NCI-H2171 (cell line): ENCODE results near the gene SH3BP1.
A peak's percentile ranks its signal among the peaks of the same experiment; 100 is the strongest.
"Not testable (repeated sequence)": the region's sequence is repeated elsewhere in the genome, so short reads cannot be mapped to it uniquely, and the experiment has no call there.

Source experiments
- DNase-seq: peaks from one replicate; lab custom pipeline; 2025; lab: John Stamatoyannopoulos, UW

SH3BP1 gene

GRCh38 chr22:37633625-37634416 lies 5.6 kb upstream of the SH3BP1 start:
- peak; percentile 33 for DNase-seq

DNA sequence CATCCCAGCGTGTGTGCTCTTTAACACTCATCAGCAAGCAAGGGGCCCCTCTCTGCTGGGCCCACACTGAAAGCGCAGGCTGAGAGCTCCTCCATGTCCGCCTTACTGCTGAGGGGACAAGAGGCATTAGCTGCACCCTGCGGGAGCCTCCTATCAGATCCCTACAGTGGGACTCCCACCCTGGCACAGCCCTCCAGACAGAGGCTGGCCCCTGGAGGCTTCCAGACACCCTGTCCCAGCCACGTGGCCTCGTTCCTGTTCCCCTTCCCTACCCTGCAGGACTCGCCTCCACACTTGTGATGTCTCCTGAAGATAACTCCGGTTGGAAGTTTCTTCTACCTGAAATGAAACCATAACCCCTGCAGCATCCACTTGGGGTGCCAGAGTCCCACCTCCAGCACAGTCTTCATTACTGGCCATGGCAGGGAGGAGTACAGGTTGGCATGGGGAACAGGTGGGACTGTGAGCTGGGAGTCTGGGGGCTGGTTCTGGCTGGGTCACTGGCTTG lies 5.0 kb upstream of the SH3BP1 start:
- no peak for DNase-seq

DNA sequence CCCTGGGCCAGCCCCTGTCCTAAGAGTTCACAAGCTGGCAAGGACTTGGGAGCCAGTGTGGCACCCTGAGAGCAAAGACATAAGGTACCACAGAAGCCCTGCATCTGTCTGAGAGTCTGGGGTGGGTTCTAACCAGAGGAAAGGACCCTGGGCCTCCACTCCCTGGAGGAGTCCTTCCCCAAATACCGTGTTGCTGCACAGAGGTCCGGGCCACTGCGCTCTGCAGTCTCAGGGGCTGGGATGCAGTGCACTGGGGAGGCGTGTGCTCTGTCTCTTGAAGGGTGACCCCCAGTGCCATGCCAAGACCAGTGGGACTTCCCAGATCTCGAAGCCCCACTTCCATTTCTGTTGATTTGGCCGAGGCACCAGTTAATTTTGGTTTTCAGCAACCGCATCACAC lies 4.3 kb upstream of the SH3BP1 start:
- no peak for DNase-seq

DNA sequence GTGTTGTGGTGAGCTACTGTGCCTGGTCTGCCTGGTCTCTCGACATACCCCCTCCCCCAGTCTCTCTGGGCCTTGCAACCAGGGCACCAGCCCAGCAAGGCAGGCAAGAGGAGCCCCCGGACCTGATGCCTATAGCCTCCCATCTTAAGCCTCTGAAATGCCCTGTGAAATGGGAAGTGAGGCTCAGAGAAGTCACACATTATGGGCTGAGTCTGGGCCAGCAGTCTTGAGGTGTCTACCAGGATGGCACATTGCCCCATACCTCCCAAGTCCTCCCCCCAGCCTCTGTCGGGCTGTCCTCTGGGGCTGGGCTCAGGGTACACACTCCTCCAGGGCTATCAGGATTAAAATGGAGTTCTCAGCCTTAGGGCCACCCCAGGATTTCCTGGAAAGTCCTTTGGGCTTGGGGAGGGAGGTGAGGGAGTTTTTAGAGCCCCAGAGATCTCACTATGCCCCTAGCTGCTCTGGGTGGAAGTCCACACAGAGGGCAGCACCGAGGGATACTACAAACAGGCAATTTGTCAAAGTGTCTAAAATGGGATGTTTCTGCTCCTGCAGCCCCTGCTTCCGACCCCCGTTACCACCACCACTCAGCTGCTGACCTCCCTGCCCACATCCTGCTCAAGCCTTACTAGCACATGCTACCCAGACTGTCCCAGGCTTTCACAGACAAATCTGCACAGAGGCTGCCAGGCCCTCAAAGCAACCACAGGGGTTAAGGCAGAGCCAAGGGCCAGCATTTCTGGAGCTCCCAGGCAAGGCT lies 3.1 kb upstream of the SH3BP1 start:
- DNase-seq: no peak

GRCh38 chr22:37636949-37637273 lies 2.6 kb upstream of the SH3BP1 start:
- no peak for DNase-seq

DNA sequence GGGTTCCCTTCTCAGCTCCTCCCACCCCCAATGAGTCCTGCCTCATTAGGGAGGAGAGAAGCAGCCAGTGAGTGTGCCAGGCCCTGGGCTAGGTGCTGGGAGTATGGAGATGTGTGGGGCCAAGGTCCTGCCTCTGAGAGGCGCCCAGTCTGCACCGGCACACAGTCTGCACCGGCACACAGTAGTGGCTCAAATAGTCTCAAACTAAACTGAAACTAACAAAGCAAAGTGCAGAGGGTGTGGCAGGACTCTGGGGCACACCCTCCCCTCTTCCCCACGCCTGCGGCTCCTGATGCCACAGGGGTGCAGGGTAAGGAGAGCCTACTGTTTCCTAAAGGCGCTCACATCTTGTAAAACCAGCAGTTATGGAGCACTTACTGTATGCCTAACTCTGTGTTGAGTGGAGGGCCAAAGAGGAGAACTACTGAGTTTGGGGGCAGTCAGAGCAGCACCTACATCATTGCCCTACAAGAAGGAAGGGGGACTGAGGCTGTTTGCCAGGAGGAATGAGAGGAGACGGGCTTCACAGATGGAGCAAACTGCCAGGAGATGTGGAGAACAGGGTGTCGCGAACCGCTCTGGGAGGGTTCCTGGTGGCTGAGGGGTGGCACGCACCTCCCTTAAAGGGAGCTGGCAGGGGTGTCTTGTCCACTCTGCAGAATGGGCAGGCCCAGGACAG lies 939 bp upstream of the SH3BP1 start:
- no peak for DNase-seq

DNA sequence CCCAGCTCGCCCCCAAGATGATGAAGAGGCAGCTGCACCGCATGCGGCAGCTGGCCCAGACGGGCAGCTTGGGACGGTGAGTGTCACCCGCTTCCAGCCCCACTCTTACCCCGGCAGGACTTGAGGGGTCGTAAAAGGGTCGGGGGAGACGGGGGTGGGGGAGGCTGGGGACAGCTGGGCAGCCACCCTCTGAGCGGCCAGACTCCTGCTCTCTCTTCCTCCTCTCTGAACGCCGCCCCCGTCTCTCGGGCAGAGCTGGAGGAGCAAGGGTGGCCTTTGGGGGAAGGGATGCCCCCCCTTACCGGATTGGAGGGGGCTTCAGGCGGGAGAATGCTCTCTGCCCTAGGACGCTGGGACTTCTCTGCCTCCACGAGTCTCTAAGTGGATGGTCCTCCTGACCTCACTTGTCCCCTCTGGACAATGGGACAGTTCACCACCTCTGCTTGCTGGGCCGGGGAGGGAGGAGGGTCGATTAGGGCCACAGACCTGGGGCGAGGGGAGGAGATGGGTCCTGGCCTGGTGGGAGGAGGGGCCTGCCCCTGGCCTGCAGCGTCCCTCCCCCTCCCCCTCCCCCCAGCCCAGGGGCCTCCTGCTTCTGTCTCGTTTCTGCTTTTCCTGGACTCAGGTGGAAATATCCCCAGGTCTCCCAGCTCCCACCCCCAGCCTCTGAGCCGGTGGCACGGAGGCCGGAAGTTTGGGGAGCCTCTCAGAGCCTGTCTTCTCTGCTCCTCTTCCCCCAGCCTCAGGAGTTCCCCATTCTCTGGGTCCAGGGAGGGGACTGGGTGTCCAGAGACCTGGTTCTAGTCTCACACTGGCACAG lies 512 bp downstream of the SH3BP1 start:
- DNase-seq: no peak

GRCh38 chr22:37640591-37641560 lies 1.4 kb downstream of the SH3BP1 start:
- DNase-seq: peak; percentile 69

- no peak for DNase-seq
Observed at GRCh38 chr22:37641561-37641949, 2.1 kb downstream of the SH3BP1 start.

DNA sequence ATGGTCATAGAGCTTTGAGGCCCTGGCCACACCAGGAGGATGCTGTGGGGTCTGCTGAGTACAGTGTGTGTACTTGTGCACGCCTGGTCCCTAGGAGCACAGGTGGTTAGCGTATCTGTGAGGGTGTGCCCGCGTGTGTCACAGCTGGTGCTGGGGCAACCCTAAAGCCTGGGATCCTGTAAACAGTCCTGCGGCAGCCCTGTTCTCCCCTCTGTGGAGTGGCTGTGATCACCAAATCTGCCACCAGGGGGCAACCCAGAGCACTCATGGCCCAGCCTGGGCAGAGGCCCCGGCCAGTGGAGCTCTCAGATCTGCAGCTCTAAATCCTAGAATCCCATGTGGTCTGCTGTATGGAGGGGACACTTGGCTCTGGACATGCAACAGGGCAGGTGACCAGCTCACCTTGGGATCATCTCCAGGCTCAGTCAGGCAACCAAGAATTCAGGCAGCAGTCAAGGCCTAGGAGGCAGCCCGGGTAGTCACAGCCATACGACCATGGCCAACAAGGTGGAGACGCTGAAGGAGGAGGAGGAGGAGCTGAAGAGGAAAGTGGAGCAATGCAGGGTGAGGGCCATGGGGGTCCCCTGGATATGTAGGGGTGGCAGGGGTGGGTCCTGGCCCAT lies 3.9 kb downstream of the SH3BP1 start:
- DNase-seq: peak; percentile 43

DNA sequence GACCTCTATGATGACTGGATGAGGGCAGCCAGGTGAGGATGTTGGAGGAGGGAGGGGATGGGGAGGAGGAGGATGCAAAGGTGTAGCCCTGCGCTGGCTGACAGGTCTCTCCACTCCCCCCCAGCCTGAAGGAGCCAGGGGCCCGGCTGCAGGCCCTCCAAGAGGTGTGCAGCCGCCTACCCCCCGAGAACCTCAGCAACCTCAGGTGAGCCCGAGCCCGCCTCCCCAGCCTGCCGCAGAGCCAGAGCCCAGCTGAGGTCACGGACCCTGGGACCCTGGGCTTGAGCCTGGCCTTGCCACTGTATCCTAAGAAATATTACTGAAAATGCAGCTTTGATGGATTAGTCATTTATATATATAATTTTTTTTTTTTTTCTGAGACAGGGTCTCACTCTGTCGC lies 7.8 kb downstream of the SH3BP1 start:
- no peak for DNase-seq

- no peak for DNase-seq
Observed at GRCh38 chr22:37647928-37648327, 8.5 kb downstream of the SH3BP1 start.

- DNase-seq: no peak
Observed at GRCh38 chr22:37650463-37651136, 11.1 kb downstream of the SH3BP1 start.

- no peak for DNase-seq
Observed at GRCh38 chr22:37654563-37655251, 15.2 kb downstream of the SH3BP1 start.

GRCh38 chr22:37655252-37655563 lies 15.7 kb downstream of the SH3BP1 start:
- no peak for DNase-seq

DNA sequence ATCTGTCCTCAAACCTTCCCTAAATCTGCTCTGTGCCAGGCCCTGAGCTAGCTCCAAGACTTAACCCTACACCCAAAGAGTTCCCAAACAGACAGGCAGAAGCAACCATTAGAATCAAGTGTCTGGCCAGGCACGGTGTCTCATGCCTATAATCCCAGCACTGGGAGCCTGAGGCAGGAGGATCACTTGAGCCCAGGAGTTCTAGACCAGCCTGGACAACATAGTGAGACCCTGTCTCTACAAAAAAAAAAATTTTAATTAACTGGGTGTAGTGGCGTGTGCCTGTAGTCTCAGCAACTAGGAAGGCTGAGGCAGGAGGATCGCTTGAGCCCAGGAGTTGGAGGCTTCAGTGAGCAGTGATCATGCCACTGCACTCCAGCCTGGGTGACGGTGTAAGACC lies 17.1 kb downstream of the SH3BP1 start:
- not testable (repeated sequence) for DNase-seq

DNA sequence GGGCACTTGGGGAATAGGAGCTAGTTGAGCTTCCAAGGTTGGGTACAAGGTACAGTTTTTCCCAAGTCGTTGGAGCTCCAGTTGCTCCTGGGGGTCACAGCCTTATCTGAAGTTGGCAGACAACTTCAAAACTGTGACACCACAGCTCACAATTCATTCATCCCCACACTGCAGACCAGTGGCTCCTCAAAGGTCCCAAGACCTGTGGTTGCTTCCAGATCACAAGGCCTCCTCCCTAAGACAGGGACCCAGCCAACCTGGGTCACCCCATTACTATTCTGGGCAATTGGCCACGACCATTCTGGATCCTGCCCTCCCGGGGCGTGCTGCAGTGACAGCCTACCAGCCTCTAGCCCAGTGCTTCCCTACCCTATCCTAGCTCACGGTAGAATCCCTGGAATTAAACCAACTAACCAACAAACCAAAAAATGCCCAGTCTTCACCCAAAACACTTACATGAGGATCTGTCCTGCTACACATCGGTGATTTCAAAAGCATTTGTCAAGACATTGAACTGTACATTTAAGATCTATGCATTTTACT lies 18.2 kb downstream of the SH3BP1 start:
- DNase-seq: no peak

DNA sequence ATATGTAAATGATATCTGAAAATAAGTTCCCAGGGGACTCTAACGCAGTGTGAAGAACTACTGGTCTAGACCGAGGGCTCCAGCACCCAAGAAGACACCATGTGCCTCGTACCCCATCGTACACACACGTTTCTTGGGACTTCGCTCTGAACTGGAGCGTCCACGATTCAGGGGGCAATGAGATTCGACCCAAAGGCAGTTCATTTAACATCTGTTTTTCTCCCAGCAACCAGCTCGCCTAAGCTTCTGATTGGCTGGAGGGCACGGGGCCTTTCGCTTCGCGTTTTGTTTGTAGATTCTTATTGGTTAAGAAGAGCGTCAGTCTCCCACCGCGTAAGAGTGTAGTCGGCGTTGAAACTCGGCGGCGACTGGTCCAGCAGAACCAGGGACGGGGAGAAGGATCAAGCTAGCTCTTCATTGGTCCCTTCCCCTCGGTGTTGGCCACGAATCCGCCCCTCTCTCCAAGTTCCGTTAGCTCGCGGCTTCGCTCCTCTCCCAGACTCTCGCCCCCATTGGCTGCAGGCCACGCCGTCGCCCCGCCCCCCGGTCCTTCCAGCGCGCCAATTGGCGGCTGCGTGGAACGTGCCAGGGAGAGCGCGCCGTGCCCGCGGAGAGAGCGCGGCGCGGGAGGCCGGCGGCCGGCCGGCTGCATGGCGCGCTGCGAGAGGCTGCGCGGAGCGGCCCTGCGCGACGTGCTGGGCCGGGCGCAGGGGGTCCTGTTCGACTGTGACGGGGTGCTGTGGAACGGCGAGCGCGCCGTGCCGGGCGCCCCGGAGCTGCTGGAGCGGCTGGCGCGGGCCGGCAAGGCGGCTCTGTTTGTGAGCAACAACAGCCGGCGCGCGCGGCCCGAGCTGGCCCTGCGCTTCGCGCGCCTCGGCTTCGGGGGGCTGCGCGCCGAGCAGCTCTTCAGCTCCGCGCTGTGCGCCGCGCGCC lies 18.9 kb downstream of the SH3BP1 start, which contains the start of gene PDXP:
Gene PDXP (plus strand): TSS at position 591 of the 933 bp plus-strand sequence. CDS start 60 bp downstream, at position 651.
- DNase-seq: peak; percentile 99
